ENCODE data around the gene RAPGEF5. TPM values are rescaled to one million over a fixed set of nuclear protein-coding genes. Genes with fewer than 3 reads are reported as not detected.

Gene RAPGEF5
- total and polyA plus RNA-seq, 10 of the 15 experiments (the other 5 are each of a cell fraction or from before 2014, with no cell fraction given), result 0.38 to 4.0 (median 1.6) TPM; not detected in 1

GRCh38 chr7:22121702-22122474, 235.1 kb downstream of the RAPGEF5 start (continued):
- TF ChIP-seq, protein P1, sequence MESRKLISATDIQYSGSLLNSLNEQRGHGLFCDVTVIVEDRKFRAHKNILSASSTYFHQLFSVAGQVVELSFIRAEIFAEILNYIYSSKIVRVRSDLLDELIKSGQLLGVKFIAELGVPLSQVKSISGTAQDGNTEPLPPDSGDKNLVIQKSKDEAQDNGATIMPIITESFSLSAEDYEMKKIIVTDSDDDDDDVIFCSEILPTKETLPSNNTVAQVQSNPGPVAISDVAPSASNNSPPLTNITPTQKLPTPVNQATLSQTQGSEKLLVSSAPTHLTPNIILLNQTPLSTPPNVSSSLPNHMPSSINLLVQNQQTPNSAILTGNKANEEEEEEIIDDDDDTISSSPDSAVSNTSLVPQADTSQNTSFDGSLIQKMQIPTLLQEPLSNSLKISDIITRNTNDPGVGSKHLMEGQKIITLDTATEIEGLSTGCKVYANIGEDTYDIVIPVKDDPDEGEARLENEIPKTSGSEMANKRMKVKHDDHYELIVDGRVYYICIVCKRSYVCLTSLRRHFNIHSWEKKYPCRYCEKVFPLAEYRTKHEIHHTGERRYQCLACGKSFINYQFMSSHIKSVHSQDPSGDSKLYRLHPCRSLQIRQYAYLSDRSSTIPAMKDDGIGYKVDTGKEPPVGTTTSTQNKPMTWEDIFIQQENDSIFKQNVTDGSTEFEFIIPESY (IDR thresholded peaks at IDR 0.05), result no peak
- TF ChIP-seq NRF1 (conservative IDR thresholded peaks at IDR 0.05; ENCODE audit: low read depth, low read length) (no peak), JUND (IDR thresholded peaks at IDR 0.05; ENCODE audit: low read depth, low read length) (no peak)

GRCh38 chr7:22120391-22121053, 236.4 kb downstream of the RAPGEF5 start:
- H2AFZ ChIP-seq (ENCODE audit: control insufficient read depth, low read depth, low read length), result no peak overlapping the region
- no peak overlapping the region for H3K9ac ChIP-seq (ENCODE audit: control insufficient read depth, insufficient read depth, low read length)
- POLR2A ChIA-PET, result no interaction called here
- ATAC-seq (no peak), FAIRE-seq (no peak), DNase-seq (ENCODE audit: low read depth, low spot score) (no peak)
- H3K9me3 ChIP-seq (replicated peaks; ENCODE audit: control insufficient read depth, insufficient read depth, low read length), result no peaks in the 10 kb centered on the region; the same call in 2 of the 3 replicates
- H3K36me3 ChIP-seq (ENCODE audit: control insufficient read depth in 2 of 2, insufficient read depth in 2 of 2, low read length in 1 of 2), result no peaks in the 10 kb centered on the region
- BruUV-seq (replicated peaks), result no TSS peak
- 0 out of 4 replicates have a peak, but pooled peaks cover 0 to 1% of the 10 kb centered on the region in 2 experiments for H3K27me3 ChIP-seq (replicated peaks in 1 of 2; ENCODE audit: control insufficient read depth in 2 of 2, insufficient read depth in 2 of 2, low read length in 1 of 2)
- intact Hi-C loops (cut with micrococcal nuclease; ENCODE audit: unreplicated experiment) (no loop called here), in situ Hi-C loops (cut with MboI) (loop anchor here (25.0 kb wide), 1 partner anchor 617 kb away; the partner anchor contains the start of gene IL6)
- RAD21 ChIA-PET (ENCODE audit: unreplicated experiment), result no interaction called here
- no peak overlapping the region for H3K27ac ChIP-seq (ENCODE audit: control insufficient read depth, insufficient read depth)
- no peak overlapping the region for H3K4me2 ChIP-seq (ENCODE audit: control insufficient read depth, insufficient read depth)
- H3K4me3 ChIP-seq, result no peak overlapping the region
- CTCF ChIA-PET, result interaction anchor here (0.7 to 1.5 kb wide), 3 partner anchors 11 to 17 kb away, joined by 3 to 6 read pairs (median 4); no protein-coding TSS in a partner anchor
- 45% methylated on average over 8 of the region's 8 CpGs for WGBS (ENCODE audit: insufficient coverage, insufficient replicate concordance, low lambda C conversion rate, missing lambda C conversion rate)
- H3K79me2 ChIP-seq (ENCODE audit: control insufficient read depth, insufficient read depth, low read length), result no peaks in the 10 kb centered on the region
- no peaks in the 10 kb centered on the region for H4K20me1 ChIP-seq (ENCODE audit: control insufficient read depth, insufficient read depth)
- H3K4me1 ChIP-seq (ENCODE audit: control insufficient read depth, insufficient read depth, low read length), result peaks cover 17% of the 10 kb centered on the region; the same call in 1 of the 2 replicates
- SMC1A ChIA-PET (ENCODE audit: uncharacterized antibody, unreplicated experiment), result interaction anchor here (0.6 kb wide), 1 partner anchor 986 kb away, joined by 3 read pairs; no protein-coding TSS in a partner anchor
- no peak for TF ChIP-seq ZNF24 (IDR thresholded peaks at IDR 0.05)
- TF ChIP-seq MTA2 (IDR thresholded peaks at IDR 0.05; ENCODE audit: low read depth), result no peak
- no peak for TF ChIP-seq CREB1 (IDR thresholded peaks at IDR 0.05; ENCODE audit: low read depth)
- TF ChIP-seq RCOR1 (conservative IDR thresholded peaks at IDR 0.05; ENCODE audit: low read depth, low read length), result no peak
- no peak for TF ChIP-seq EGR1 (IDR thresholded peaks at IDR 0.05; ENCODE audit: borderline replicate concordance in 1 of 2, low read depth in 2 of 2, low read length in 2 of 2)
- TF ChIP-seq PAX5 (IDR thresholded peaks at IDR 0.05; ENCODE audit: borderline replicate concordance, low read depth, low read length), result no peak
- no peak for TF ChIP-seq E4F1 (IDR thresholded peaks at IDR 0.05; ENCODE audit: borderline replicate concordance, partially characterized antibody)
- no peak for TF ChIP-seq DPF2 (IDR thresholded peaks at IDR 0.05)
- no peak for TF ChIP-seq ZBTB4 (CRISPR knock-in tag; IDR thresholded peaks at IDR 0.05)

Data from GM12878 (cell line).